ENCODE results near the gene UGT1A8. TPM values are rescaled to one million over a fixed set of nuclear protein-coding genes. Genes with fewer than 3 reads are reported as not detected.

UGT1A8 gene
- total and polyA plus RNA-seq, 2 of the 4 experiments (the other 2 are of a cell fraction): not detected

DNA sequence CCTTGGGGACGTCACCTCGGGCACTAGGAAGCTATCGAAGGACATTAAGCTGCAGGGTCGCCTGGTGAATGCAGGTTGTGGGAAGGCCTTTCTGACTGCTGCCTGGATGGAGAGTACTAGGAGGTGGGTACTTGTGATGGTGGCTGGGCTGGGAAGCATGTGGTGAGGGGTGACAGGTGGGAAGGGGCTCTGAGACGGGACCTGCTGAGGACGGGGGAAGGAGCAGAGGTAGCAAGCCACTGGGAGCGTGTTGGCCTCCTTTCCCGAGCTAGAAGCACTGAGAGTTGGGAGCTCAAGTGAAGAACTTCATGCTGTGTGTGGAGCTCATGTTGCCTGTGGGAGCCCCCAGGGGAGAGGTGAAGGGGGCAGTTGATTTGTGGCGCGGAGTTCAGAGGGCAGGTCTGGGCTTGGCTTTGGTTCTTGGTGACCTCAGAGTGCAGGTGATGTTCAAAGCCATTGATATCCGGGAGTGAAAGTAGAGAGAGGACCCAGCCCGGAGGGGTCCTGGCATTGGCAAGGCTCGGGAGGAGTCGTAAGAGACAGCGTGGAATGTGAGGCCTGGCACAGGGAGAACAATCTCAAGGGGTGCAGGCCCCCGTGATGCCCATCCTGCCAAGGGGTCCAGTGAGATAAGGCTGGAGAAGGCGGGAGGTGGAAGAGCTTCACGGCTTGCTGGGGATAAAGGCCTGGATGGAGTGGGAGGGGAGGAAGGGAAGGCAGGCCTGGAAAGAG, 173.9 kb downstream of the UGT1A8 start:
- Histone ChIP-seq H3K36me3 (ENCODE audit: control insufficient read depth, insufficient read depth, low read length) (no peaks in the 10 kb centered on the region), H3K14ac (replicated peaks; ENCODE audit: low read depth, low read length) (no peak overlapping the region), H4K5ac (ENCODE audit: low read depth, low read length) (no peak overlapping the region), H3K9ac (ENCODE audit: low read depth, low read length) (no peak overlapping the region), H3K4me1 (ENCODE audit: control insufficient read depth, insufficient read depth, low read length) (no peaks in the 10 kb centered on the region), H3K9me1 (ENCODE audit: insufficient read depth, low read length) (no peaks in the 10 kb centered on the region), H2AK9ac (replicated peaks; ENCODE audit: low read depth, low read length, poor library complexity) (no peak overlapping the region), H4K8ac (ENCODE audit: low read depth in 2 of 2, low read length in 2 of 2) (no peak overlapping the region), H4K20me1 (ENCODE audit: insufficient read depth, low read length) (no peaks in the 10 kb centered on the region), H3K4ac (ENCODE audit: low read depth, low read length) (no peak overlapping the region), H2BK120ac (ENCODE audit: low read depth, low read length) (no peak overlapping the region), H2AK5ac (ENCODE audit: low read depth, low read length) (no peak overlapping the region), H2BK5ac (ENCODE audit: low read depth, low read length, poor library complexity, severe bottlenecking) (no peak overlapping the region), H3K79me1 (ENCODE audit: low read depth in 1 of 2, low read length in 2 of 2) (no peaks in the 10 kb centered on the region), H3K23ac (ENCODE audit: low read depth, low read length) (no peak overlapping the region), H3K4me3 (ENCODE audit: insufficient read depth, low read depth, low read length) (no peak overlapping the region), H3K56ac (ENCODE audit: extremely low read depth, insufficient read depth, low read length) (no peak overlapping the region), H3K18ac (ENCODE audit: low read depth, low read length) (no peak overlapping the region), H3K4me2 (ENCODE audit: low read depth, low read length) (no peak overlapping the region), H2BK15ac (ENCODE audit: low read depth, low read length) (no peak overlapping the region), H2AFZ (replicated peaks; ENCODE audit: low read length, poor library complexity) (no peak overlapping the region), H3K27ac (ENCODE audit: insufficient read depth, low read length) (no peak overlapping the region), H3K9me3 (ENCODE audit: control insufficient read depth, insufficient read depth, low read length) (no peaks in the 10 kb centered on the region), H3K27me3 (ENCODE audit: control insufficient read depth, insufficient read depth, low read length) (peaks cover 8% of the 10 kb centered on the region), H2BK20ac (ENCODE audit: low read depth, low read length) (no peak overlapping the region), H4K91ac (ENCODE audit: insufficient read depth, low read depth, low read length) (no peak overlapping the region)
- in situ Hi-C loops (cut with MboI; ENCODE audit: low sequenced_read_pairs) (no loop called here), dilution Hi-C loops (cut with HindIII; ENCODE audit: low sequenced_read_pairs, unreplicated experiment) (no loop called here), intact Hi-C loops (cut with micrococcal nuclease) (no loop called here)
- no TSS peak for BruUV-seq (replicated peaks)
- 67% methylated on average over 10 of the region's 18 CpGs; no CpG with 5 or more reads in 1 of the 2 experiments for WGBS, 2 experiments (ENCODE audit: extremely low coverage in 2 of 2, insufficient read length in 1 of 2)
- DNase-seq: no peak
- ATAC-seq (ENCODE audit: low read depth): no peak
- POLR2A ChIA-PET (ENCODE audit: unreplicated experiment): no interaction called here
- TF ChIP-seq CEBPB (IDR thresholded peaks at IDR 0.05; ENCODE audit: low read depth, low read length): no peak
- TF ChIP-seq MAZ (IDR thresholded peaks at IDR 0.05; ENCODE audit: borderline replicate concordance, low read depth, low read length): no peak
- TF ChIP-seq, protein P1, sequence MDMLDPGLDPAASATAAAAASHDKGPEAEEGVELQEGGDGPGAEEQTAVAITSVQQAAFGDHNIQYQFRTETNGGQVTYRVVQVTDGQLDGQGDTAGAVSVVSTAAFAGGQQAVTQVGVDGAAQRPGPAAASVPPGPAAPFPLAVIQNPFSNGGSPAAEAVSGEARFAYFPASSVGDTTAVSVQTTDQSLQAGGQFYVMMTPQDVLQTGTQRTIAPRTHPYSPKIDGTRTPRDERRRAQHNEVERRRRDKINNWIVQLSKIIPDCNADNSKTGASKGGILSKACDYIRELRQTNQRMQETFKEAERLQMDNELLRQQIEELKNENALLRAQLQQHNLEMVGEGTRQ (IDR thresholded peaks at IDR 0.05; ENCODE audit: low read depth, low read length): no peak
- no peak for TF ChIP-seq RFX5 (IDR thresholded peaks at IDR 0.05; ENCODE audit: low read depth, low read length)
- TF ChIP-seq, protein P2, sequence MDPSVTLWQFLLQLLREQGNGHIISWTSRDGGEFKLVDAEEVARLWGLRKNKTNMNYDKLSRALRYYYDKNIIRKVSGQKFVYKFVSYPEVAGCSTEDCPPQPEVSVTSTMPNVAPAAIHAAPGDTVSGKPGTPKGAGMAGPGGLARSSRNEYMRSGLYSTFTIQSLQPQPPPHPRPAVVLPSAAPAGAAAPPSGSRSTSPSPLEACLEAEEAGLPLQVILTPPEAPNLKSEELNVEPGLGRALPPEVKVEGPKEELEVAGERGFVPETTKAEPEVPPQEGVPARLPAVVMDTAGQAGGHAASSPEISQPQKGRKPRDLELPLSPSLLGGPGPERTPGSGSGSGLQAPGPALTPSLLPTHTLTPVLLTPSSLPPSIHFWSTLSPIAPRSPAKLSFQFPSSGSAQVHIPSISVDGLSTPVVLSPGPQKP (IDR thresholded peaks at IDR 0.05; ENCODE audit: borderline replicate concordance, low read depth, low read length): no peak
- TF ChIP-seq CHD1 (IDR thresholded peaks at IDR 0.05; ENCODE audit: low read depth, low read length): no peak
- no peak for TF ChIP-seq MAFK (IDR thresholded peaks at IDR 0.05; ENCODE audit: low read depth, low read length)
- TF ChIP-seq RCOR1 (IDR thresholded peaks at IDR 0.05; ENCODE audit: insufficient replicate concordance, low read length): no peak
- TF ChIP-seq POLR2A (IDR thresholded peaks at IDR 0.05; ENCODE audit: low read depth, low read length): no peak
- TF ChIP-seq, protein P3, sequence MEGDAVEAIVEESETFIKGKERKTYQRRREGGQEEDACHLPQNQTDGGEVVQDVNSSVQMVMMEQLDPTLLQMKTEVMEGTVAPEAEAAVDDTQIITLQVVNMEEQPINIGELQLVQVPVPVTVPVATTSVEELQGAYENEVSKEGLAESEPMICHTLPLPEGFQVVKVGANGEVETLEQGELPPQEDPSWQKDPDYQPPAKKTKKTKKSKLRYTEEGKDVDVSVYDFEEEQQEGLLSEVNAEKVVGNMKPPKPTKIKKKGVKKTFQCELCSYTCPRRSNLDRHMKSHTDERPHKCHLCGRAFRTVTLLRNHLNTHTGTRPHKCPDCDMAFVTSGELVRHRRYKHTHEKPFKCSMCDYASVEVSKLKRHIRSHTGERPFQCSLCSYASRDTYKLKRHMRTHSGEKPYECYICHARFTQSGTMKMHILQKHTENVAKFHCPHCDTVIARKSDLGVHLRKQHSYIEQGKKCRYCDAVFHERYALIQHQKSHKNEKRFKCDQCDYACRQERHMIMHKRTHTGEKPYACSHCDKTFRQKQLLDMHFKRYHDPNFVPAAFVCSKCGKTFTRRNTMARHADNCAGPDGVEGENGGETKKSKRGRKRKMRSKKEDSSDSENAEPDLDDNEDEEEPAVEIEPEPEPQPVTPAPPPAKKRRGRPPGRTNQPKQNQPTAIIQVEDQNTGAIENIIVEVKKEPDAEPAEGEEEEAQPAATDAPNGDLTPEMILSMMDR (conservative IDR thresholded peaks at IDR 0.05; ENCODE audit: low read depth, low read length): no peak
- no peak for TF ChIP-seq SMC3 (IDR thresholded peaks at IDR 0.05; ENCODE audit: low read depth, low read length)
- TF ChIP-seq RAD21 (IDR thresholded peaks at IDR 0.05; ENCODE audit: low read length): no peak
- no peak for TF ChIP-seq NFE2L2 (IDR thresholded peaks at IDR 0.05; ENCODE audit: low read depth, low read length)
- no peak for TF ChIP-seq MXI1 (IDR thresholded peaks at IDR 0.05; ENCODE audit: borderline replicate concordance, low read depth, low read length)
- TF ChIP-seq BHLHE40 (IDR thresholded peaks at IDR 0.05; ENCODE audit: low read depth, low read length): no peak
- no peak for TF ChIP-seq FOS (IDR thresholded peaks at IDR 0.05; ENCODE audit: low read depth, low read length)
- CTCF ChIA-PET: no interaction called here

Measured in IMR-90 (cell line).